Suppressor macrophage treated with lipopolysaccharide for 4 hours (primary cell): ENCODE results near the gene SCN4A.
"Not testable (repeated sequence)": the region's sequence is repeated elsewhere in the genome, so short reads cannot be mapped to it uniquely, and the experiment has no call there.

ENCODE experiments used
- DNase-seq: peaks from one replicate; pipeline ENCODE4 v3.0.0-alpha.2; 2020

SCN4A gene

DNA sequence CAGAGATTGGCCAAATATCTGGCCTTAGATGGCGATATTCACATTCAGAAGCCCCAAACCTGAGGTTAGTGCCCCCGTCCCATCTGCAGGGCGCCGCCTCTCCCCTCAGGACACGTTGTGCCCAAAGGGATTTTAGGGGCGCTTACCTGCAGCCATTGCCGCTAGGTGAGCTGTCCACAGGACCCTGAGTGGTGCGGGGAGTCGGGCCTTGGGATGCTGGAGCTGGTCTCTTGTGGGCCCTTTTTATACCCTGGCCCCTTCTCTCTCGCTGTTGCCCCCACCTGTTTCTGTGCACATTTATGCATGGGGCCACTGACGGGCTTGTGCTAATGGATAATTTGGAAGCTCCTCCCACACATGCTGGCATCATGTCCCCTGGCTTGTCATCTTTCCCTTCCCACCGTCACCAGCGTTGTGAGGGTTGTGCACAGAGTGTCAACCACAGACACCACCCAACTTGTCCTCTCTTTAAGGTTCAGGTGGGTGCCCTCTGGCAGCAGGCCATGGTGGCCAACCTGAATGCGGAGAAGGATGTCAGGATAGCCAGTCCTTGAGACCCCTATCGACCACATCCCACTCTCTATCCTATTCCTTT, 61.6 kb downstream of the SCN4A start, which contains the start of gene CSHL1:
Gene CSHL1, minus strand, starts transcription at position 218 of the 595 bp plus-strand sequence. Its CDS starts 62 bp downstream, at position 156.
- DNase-seq, result no peak

DNA sequence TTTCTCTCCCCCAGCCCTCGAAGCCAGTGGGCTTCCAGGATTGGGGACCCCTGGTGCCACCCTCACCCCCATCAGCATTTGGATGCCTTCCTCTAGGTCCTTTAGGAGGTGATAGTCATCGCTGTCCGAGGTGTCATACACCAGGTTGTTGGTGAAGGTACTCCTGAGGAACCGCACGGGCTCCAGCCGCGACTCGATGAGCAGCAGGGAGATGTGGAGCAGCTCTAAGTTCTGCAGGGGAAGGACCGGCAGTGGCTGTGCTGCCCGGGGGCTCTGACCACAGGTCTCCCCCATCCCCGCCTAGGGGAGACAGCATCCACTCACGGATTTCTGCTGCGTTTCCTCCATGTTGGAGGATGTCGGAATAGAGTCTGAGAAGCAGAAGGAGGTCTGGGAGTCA, 62.6 kb downstream of the SCN4A start:
- DNase-seq, result no peak

DNA sequence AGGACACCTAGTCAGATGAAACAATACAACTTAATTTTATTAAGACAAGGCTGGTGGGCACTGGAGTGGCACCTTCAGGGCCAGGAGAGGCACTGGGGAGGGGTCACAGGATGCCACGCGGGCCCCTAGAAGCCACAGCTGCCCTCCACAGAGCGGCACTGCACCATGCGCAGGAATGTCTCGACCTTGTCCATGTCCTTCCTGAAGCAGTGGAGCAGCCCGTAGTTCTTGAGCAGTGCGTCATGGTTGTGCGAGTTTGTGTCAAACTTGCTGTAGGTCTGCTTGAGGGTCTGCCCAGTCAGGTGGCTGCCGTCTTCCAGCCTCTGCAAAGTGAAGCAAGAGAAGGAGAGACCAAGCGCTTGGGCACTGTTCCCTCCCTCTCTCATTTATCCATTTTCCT, 63.1 kb downstream of the SCN4A start:
- DNase-seq, result not testable (repeated sequence)

DNA sequence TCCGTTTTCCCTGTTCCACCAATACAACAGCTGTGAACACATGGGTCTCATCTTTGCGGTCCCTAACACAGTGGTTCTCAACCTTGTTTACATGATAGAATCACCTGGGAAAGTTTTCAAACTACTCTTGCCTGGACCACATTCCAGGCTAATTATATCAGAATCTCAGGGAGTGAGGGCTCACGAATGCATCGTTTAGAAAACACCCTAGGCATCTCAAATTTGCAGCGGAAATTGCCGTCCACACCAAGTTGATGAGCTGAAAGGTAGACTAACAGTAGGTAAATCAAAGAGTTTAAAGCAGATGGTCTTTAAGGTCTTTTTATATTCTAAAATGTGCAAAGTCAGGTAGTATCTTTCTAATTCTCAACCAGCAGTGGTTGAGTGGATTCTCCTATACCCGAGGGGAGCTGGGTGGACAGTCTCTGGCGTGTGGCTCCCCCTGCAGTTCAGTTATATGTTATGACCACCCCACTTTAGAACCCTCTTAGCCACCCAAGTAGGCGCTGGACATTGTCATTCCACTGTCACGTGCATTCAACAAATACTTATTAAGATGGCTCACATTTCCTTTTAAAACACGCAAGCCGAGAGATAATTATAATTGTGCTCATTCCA, 65.4 kb downstream of the SCN4A start:
- peak; percentile 19 for DNase-seq

DNA sequence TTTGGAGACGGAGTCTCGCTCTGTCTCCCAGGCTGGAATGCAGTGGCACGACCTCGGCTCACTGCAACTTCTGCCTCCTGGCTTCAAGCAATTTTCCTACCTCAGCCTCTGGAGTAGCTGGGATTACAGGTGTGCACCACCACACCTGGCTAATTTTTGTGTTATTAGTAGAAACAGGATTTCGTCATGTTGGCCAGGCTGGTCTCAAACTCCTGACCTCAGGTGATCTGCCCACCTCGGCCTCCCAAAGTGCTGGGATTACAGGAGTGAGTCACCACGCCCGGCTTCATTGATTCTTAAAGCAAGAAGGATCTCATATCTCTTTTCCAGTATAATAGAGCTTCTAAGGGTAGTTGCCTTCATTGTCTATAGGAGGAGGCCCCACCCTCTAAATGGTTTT, 67.9 kb downstream of the SCN4A start:
- not testable (repeated sequence) for DNase-seq

DNA sequence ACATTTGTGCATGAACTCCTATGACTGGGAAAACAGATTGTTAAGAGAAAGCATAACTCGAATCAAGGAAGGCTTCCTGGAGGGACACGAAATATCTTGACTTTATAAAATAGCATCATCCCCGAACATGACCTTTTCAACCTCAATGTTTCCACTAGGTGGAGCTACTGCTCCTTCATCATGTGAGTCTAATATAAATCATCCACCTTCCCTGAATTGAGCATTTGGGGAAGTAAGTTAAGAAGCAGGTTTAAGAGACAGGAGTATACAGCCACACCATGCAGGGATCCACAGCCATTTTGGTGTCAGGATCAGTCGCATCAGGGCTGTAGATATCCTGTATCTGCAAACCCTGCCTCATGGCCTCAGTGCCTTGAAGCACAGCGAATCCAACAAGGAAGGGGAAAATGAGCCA, 68.9 kb downstream of the SCN4A start:
- peak; percentile 19 for DNase-seq

DNA sequence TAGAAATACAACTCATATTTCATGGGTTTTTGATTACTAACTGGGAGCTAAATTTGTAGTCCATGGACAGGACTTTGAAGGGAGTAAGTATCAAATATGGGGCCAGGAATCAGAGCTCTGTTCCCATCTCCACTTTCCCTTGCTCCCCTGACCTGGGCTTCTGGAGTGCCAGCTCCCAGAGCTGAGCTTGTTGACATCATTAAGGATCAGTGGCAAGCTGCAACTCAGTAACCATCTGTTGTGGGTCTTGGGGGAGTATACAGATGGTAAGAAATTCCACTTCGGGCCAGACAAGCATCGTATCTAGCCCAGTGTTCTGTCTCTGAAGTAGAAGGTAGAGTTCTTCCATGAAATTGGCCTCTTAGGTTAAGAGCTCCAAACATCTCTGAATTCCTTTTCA, 70.7 kb downstream of the SCN4A start:
- not testable (repeated sequence) for DNase-seq

DNA sequence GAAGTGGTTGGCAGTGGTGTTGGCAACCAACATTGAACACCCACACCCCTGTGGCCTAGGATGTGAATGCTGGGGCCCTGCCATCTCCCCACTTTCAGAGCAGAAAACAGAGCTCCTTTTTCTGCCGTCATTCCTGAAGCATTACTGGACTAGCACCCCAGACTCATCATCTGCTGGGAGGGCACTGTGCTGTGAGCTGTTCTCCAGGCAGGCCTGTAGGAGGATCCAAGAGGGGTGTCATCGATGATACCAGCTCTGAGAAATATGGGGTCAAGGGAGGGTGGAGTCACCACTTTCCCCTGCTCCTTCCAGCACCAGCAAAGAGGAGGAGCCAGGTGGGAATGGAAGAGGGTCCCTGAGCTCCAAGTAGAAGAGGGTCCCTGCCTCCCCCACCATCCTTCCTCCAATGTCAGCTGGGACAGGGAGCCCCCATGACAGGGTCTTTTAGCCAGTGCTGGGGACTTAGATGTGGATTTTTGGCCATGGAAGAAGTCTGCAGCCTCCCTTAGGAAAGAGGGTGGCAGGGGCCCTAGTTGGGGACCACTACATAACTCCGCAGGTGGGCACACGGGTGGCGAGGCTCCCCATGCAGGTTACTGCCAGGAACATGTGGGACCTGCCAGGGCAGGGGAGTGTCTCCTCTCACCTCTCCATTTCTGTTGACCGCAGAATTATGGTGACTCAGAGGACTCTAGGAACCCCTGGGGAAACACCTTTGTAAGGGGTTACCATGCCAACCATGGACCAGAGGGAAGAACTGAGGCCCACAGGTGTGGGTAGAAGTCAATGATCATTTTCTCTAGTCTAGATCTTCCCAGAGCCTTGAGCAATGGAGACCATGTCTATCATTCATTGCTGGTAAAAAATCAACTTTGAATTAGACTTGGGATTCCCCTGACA, 73.6 kb downstream of the SCN4A start:
- not testable (repeated sequence) for DNase-seq

DNA sequence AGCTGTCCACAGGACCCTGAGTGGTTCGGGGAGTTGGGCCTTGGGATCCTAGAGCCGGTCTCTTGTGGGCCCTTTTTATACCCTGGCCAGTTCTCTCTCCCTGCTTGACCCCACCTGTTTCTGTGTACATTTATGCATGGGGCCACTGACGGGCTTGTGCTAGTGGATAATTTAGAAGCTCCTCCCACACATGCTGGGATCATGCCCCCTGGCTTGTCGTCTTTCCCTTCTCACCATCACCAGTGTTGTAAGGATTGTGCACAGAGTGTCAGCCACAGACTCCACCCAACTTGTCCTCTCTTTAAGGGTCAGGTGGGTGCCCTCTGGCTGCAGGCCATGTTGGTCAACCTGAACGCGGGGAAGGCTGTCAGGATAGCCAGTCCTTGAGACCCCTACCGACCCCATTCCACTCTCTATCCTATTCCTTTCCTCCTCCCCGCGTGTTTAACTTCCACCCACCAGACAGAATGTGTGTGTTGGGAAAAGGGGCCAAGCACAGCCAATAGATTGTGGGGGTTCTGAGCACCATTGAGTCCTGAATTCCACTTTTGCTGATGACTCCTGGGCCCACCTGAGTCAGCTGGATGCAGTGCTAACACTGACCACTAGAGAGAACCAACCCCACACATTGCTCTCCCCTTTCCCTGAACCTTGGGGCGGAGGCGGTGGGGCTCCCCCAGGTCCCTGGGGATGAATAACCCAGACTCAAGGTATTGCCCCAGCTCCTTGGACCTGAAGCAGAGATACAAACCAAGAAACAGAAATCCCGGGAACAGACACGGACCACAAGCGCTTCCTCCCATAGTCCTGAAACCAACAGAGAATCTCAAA, 76.0 kb downstream of the SCN4A start, which contains the start of gene CSH1:
Gene CSH1, minus strand, starts transcription at position 51 of the 831 bp plus-strand sequence. CDS start 63 bp downstream, outside the sequence.
- not testable (repeated sequence) for DNase-seq

DNA sequence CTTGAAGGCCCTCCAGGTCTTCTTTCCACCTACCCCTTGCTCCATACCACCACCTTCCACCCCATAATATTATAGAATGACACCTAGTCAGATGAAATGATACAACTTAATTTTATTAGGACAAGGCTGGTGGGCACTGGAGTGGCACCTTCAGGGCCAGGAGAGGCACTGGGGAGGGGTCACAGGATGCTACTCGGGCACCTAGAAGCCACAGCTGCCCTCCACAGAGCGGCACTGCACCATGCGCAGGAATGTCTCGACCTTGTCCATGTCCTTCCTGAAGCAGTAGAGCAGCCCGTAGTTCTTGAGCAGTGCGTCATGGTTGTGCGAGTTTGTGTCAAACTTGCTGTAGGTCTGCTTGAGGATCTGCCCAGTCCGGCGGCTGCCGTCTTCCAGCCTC, 77.9 kb downstream of the SCN4A start:
- not testable (repeated sequence) for DNase-seq

DNA sequence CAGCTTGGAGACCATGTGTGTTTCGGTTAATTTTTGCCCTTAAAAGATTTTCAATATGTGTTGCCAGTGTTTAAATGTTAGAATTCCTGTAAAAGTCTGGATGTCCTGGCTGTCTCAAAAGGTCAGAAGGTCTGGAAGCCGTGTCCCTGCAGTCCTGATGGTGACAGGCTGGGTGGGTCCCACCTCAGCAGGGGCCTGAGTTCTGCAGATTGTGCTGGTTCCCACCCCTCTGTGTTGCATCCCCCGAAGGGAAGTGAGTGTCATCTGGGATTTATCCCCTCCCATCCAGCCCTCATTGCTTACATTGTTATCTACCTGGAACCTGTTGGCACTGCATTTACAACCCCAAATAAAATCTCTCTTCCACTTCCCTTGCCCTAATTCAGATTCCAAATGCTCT, 78.7 kb downstream of the SCN4A start:
- not testable (repeated sequence) for DNase-seq

DNA sequence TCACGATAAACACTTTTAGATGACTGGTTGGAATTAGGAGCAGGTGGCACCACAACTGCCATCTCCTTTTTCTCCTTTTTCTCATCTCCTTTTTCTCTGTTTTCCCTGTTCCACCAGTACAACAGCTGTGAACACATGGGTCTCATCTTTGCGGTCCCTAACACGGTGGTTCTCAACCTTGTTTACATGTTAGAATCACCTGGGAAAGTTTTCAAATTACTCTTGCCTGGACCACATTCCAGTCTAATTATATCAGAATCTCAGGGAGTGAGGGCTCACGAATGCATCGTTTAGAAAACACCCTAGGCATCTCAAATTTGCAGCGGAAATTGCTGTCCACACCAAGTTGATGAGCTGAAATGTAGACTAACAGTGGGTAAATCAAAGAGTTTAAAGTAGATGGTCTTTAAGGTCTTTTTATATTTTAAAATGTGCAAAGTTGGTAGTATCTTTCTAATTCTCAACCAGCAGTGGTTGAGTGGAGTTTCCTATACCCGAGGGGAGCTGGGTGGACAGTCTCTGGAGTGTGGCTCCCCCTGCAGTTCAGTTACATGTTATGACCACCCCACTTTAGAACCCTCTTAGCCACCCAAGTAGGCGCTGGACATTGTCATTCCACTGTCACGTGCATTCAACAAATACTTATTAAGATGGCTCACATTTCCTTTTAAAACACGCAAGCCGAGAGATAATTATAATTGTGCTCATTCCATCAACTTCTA, 80.2 kb downstream of the SCN4A start:
- not testable (repeated sequence) for DNase-seq

DNA sequence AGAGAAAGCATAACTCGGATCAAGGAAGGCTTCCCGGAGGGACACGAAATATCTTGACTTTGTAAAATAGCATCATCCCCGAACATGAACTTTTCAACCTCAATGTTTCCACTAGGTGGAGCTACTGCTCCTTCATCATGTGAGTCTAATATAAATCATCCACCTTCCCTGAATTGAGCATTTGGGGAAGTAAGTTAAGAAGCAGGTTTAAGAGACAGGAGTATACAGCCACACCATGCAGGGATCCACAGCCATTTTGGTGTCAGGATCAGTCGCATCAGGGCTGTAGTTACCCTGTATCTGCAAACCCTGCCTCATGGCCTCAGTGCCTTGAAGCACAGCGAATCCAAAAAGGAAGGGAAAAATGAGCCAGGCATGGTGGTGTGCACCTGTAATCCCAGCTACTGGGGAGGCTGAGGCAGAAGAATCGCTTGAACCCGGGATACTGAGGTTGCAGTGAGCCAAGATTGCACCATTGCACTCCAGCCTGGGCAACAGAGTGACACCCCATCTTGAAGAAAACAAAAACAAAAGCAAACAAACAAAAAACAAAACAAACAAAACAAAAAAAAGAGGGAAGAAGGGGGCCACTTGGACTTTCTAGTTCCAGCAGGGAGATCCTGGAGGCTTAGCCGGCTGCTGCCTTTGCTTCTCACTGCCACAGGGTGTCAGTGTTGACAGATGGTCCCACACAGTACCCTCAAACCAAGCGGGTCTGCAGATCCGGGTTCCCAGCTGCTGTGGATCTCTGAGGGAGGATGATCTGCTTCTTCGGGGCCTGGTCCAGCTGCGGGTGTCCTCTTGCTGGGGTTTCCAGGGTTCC, 83.5 kb downstream of the SCN4A start:
- DNase-seq, result peak; percentile 39
